Peyer's patch (tissue), 4 donors: Measurements from ENCODE around the gene NCL. TPM values are rescaled to one million over a fixed set of nuclear protein-coding genes. Genes with fewer than 3 reads are reported as not detected.
"Not testable (repeated sequence)": the region's sequence is repeated elsewhere in the genome, so short reads cannot be mapped to it uniquely, and the experiment has no call there.

Source experiments
- DNase-seq, 3 donors: peaks; one replicate each; pipeline ENCODE4 v3.0.0-alpha.2; 2017 to 2019
- H3K27ac ChIP-seq, 4 donors: fragments of 200-600 bp; sonication (generic); one replicate each; pipeline ENCODE4 v1.5.1; 2016 to 2019
- H3K27me3 ChIP-seq, 2 donors: fragments of 200-600 bp; sonication (generic); one replicate each; pipeline ENCODE4 v1.5.1; 2019
- H3K36me3 ChIP-seq, 3 donors: fragments of 200-600 bp; sonication (generic); one replicate each; pipeline ENCODE4 v1.5.1; 2016 to 2019
- H3K4me1 ChIP-seq, 4 donors: fragments of 200-600 bp; sonication (generic); one replicate each; pipeline ENCODE4 v1.5.1; 2016 to 2019
- H3K4me3 ChIP-seq, 4 donors: fragments of 200-600 bp; sonication (generic); 1 replicate in 3 of 4; 2 replicates in 1 of 4; pipeline ENCODE4 v1.5.1; 2016 to 2019; ENCODE audit warnings: mild to moderate bottlenecking in 1 of 4
- H3K9me3 ChIP-seq, 4 donors: fragments of 200-600 bp; sonication (generic); one replicate each; pipeline ENCODE4 v1.5.1; 2016 to 2019; ENCODE audit warnings: mild to moderate bottlenecking in 1 of 4
- CTCF ChIP-seq, 6 experiments: fragments of 450-650 bp in 4 of 6; fragments of 200-600 bp in 2 of 6; sonication (generic) in 1 of 6; IDR thresholded peaks; one replicate each; pipeline ENCODE4 v1.5.1; 2017 to 2019; ENCODE audit warnings: antibody characterized with exemption in 6 of 6, mild to moderate bottlenecking in 3 of 6, moderate library complexity in 1 of 6
- POLR2A ChIP-seq, 2 donors: fragments of 450-650 bp; IDR thresholded peaks; one replicate each; pipeline ENCODE4 v1.5.1; 2017; ENCODE audit warnings: antibody characterized with exemption in 2 of 2, mild to moderate bottlenecking in 2 of 2, moderate library complexity in 2 of 2
- small RNA-seq, 2 donors: library from RNA; depleted of rRNA; stranded (forward); fragments of <200 nt; gene quantifications; one replicate each; pipeline ENCODE3, GENCODE V24; 2016
- total RNA-seq, 4 donors: library from RNA; depleted of rRNA; stranded (reverse); fragments of >200 nt; gene quantifications; one replicate each; pipeline ENCODE4 v1.1.0, GENCODE V29; 2016

Gene NCL
- total RNA-seq, 4 donors from 2014 or later = 80.7 to 661 (median 153) TPM

GRCh38 chr2:231409776-231410175, 54.5 kb downstream of the NCL start:
- H3K36me3 ChIP-seq = no peaks in the 10 kb centered on the region
- H3K4me1 ChIP-seq = peaks cover 0 to 21% (median 5%) of the 10 kb centered on the region in 4 donors
- peak overlapping the region in 3 of 4 donors; percentile 47 to 91 (median 89) for H3K27ac ChIP-seq
- no peaks in the 10 kb centered on the region for H3K9me3 ChIP-seq
- peak in 2 of 3 donors; percentile 79 to 83 for DNase-seq
- no peaks in the 10 kb centered on the region for H3K27me3 ChIP-seq
- TF ChIP-seq CTCF (IDR thresholded peaks at IDR 0.05) (no peak), POLR2A (IDR thresholded peaks at IDR 0.05) (no peak)
- no peak overlapping the region for H3K4me3 ChIP-seq

- H3K27ac ChIP-seq, H3K4me3 ChIP-seq, H3K27me3 ChIP-seq, H3K9me3 ChIP-seq, H3K36me3 ChIP-seq, DNase-seq: not testable (repeated sequence)
- H3K4me1 ChIP-seq = peaks cover 0 to 21% (median 5%) of the 10 kb centered on the region in 4 donors
Measured at GRCh38 chr2:231408304-231408703, 56.0 kb downstream of the NCL start.

- not testable (repeated sequence) for H3K9me3 ChIP-seq, H3K27ac ChIP-seq, H3K27me3 ChIP-seq, H3K36me3 ChIP-seq, DNase-seq, H3K4me3 ChIP-seq
- H3K4me1 ChIP-seq = peaks cover 0 to 19% (median 5%) of the 10 kb centered on the region in 4 donors
Measured at GRCh38 chr2:231407686-231408085, 56.6 kb downstream of the NCL start.

- not testable (repeated sequence) for H3K27me3 ChIP-seq, H3K4me3 ChIP-seq, H3K9me3 ChIP-seq, H3K36me3 ChIP-seq
- H3K4me1 ChIP-seq = peaks cover 0 to 16% (median 0%) of the 10 kb centered on the region in 4 donors
- peak in 1 of 3 donors; percentile 42 for DNase-seq
- peak; percentile 19 to 78 (median 61) for TF ChIP-seq CTCF (IDR thresholded peaks at IDR 0.05)
- H3K27ac ChIP-seq = peak overlapping the region in 1 of 4 donors; percentile 23
Measured at GRCh38 chr2:231405601-231406367, 58.5 kb downstream of the NCL start.

- not testable (repeated sequence) for H3K4me3 ChIP-seq, H3K27me3 ChIP-seq, DNase-seq, H3K9me3 ChIP-seq, H3K27ac ChIP-seq
- H3K36me3 ChIP-seq = peaks cover 0 to 10% (median 0%) of the 10 kb centered on the region in 3 donors
- H3K4me1 ChIP-seq = peaks cover 0 to 27% (median 0%) of the 10 kb centered on the region in 4 donors
Measured at GRCh38 chr2:231404183-231404578, 60.1 kb downstream of the NCL start.

Small RNAs within 50 kb of the gene (small RNA-seq; reads per million reads assigned to genes)
- gene RNU2-22P (0 reads per million in 2 donors), gene SNORA75 (19.1 to 32.8 reads per million in 2 donors), gene SNORD20 (0 reads per million in 2 donors), gene SNORD82 (1,539 to 2,333 reads per million in 2 donors)

Other genes with a start within 250 kb of the NCL start
- 100 to 1,000 TPM in 2 of 4 donors, 10 to 100 TPM in 1, 1 to 10 TPM in 1; 9.9 to 154 (median 90.3) TPM for gene B3GNT7, start 68.8 kb downstream of the NCL start, total RNA-seq
- gene NMUR1, start 66.0 kb upstream of the NCL start, total RNA-seq = 1 to 10 TPM in 1 of 4 donors, under 1 TPM in 2, not detected in 1; 0.53 to 3.1 (median 0.80) TPM
- gene TEX44, start 128.4 kb upstream of the NCL start, total RNA-seq = not detected
- gene PTMA, start 244.0 kb upstream of the NCL start, total RNA-seq = 1,000 to 10,000 TPM in 1 of 4 donors, 100 to 1,000 TPM in 3; 316 to 1,049 (median 353) TPM